Upper lobe of left lung (tissue), 4 donors: ENCODE data around the gene ST6GALNAC6.

Experiments
- CTCF ChIP-seq, 6 experiments: fragments of 450-650 bp in 4 of 6; fragments of 200-600 bp in 2 of 6; sonication (generic) in 2 of 6; IDR thresholded peaks; one replicate each; pipeline ENCODE4 v1.5.1; 2016 to 2019; ENCODE audit warnings: antibody characterized with exemption in 6 of 6
- EP300 ChIP-seq, 4 donors: sonication (generic); formaldehyde crosslinking; IDR thresholded peaks; one replicate each; pipeline ENCODE4 v1.5.1; 2017; ENCODE audit warnings: antibody characterized with exemption in 4 of 4, control low read depth in 2 of 4
- POLR2A ChIP-seq, 4 donors: fragments of 450-650 bp; IDR thresholded peaks; one replicate each; pipeline ENCODE4 v1.5.1; 2016 to 2017; ENCODE audit warnings: antibody characterized with exemption in 4 of 4, mild to moderate bottlenecking in 2 of 4

GRCh38 chr9:127853312-127854183, 45.9 kb downstream of the ST6GALNAC6 start:
- TF ChIP-seq CTCF (IDR thresholded peaks at IDR 0.05) (no peak), POLR2A (IDR thresholded peaks at IDR 0.05) (peak in 1 of 4 donors; percentile 13), EP300 (IDR thresholded peaks at IDR 0.05) (no peak)
